Measurements from ENCODE around the gene ACTN1. TPM values are rescaled to one million over a fixed set of nuclear protein-coding genes. Genes with fewer than 3 reads are reported as not detected.

Gene ACTN1
- total RNA-seq, 4 donors from 2014 or later = 48.1 to 90.4 (median 64.8) TPM

DNA sequence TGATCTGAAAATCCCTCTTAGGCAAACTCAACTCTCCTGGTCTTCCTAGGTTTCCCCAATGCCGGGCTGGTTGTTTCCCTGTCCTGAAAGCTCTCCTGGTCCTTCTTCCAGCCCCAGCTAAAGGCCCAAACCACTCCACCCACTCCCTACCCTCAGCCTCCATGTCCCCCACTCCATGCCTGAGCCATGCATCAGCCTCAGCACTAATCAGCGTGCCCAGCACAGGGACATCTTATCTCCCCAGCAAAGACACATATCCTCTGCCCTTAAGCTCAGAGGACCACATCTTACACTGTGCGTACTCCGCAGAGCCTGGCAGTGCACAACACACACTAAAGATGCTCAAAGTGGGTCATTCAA, 25.9 kb downstream of the ACTN1 start:
- 70 to 85% methylated on average over 4 of the region's 4 CpGs for WGBS, 2 donors
- no peak overlapping the region for H3K4me3 ChIP-seq (replicated peaks in 1 of 3)
- H3K9me3 ChIP-seq = no peaks in the 10 kb centered on the region
- TF ChIP-seq POLR2A (IDR thresholded peaks at IDR 0.05) = no peak
- TF ChIP-seq, protein P1, sequence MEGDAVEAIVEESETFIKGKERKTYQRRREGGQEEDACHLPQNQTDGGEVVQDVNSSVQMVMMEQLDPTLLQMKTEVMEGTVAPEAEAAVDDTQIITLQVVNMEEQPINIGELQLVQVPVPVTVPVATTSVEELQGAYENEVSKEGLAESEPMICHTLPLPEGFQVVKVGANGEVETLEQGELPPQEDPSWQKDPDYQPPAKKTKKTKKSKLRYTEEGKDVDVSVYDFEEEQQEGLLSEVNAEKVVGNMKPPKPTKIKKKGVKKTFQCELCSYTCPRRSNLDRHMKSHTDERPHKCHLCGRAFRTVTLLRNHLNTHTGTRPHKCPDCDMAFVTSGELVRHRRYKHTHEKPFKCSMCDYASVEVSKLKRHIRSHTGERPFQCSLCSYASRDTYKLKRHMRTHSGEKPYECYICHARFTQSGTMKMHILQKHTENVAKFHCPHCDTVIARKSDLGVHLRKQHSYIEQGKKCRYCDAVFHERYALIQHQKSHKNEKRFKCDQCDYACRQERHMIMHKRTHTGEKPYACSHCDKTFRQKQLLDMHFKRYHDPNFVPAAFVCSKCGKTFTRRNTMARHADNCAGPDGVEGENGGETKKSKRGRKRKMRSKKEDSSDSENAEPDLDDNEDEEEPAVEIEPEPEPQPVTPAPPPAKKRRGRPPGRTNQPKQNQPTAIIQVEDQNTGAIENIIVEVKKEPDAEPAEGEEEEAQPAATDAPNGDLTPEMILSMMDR (IDR thresholded peaks at IDR 0.05) = no peak
- no peaks in the 10 kb centered on the region for H3K27me3 ChIP-seq
- intact Hi-C loops (cut with DNase I) = no loop called here
- H3K4me1 ChIP-seq = peaks cover 4 to 64% of the 10 kb centered on the region in 2 donors
- peak overlapping the region in 2 of 3 donors; percentile 59 to 63 for H3K27ac ChIP-seq
- no peaks in the 10 kb centered on the region for H3K36me3 ChIP-seq
- DNase-seq = no peak

DNA sequence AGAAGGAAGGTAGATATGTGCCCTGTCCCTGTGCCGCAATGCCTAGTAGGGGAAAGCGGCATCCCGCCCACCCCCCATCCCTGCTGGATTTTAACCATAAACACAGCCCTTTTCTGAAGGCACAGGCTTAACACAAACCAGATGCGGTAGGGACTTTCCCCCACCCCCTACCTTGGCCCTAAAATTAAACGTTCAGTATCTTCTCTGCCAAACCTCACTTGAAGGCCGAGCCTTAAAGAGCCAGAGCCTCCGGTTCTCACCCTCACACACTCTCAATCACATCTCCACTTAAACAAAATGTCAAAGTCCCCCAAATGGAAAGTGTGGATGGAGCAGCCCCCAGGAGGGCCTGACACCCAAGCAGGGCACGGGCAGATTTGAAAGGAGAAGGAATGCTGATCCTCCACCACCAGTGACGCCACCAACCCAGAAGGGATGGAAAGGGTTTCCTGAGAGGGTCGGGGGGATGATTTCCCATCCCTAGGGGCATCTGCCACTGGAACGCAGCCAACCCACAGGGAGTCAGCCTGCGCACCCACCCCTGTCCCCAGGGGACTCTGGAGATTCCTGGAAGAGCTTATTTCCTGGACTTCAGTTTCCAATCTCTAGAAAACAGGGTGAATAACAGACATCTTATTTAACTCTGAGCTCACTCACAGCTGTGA, 26.4 kb downstream of the ACTN1 start:
- intact Hi-C loops (cut with DNase I) = no loop called here
- H3K36me3 ChIP-seq = no peaks in the 10 kb centered on the region
- H3K27me3 ChIP-seq = no peaks in the 10 kb centered on the region
- peaks cover 4 to 64% of the 10 kb centered on the region in 2 donors for H3K4me1 ChIP-seq
- no peak overlapping the region for H3K4me3 ChIP-seq (replicated peaks in 1 of 3)
- peak overlapping the region in 2 of 3 donors; percentile 59 to 63 for H3K27ac ChIP-seq
- no peak for DNase-seq
- TF ChIP-seq, protein P1 (IDR thresholded peaks at IDR 0.05) = no peak
- TF ChIP-seq POLR2A (IDR thresholded peaks at IDR 0.05) = no peak
- H3K9me3 ChIP-seq = no peaks in the 10 kb centered on the region
- 63 to 75% methylated on average over 10 to 12 of the region's 12 CpGs for WGBS, 2 donors

DNA sequence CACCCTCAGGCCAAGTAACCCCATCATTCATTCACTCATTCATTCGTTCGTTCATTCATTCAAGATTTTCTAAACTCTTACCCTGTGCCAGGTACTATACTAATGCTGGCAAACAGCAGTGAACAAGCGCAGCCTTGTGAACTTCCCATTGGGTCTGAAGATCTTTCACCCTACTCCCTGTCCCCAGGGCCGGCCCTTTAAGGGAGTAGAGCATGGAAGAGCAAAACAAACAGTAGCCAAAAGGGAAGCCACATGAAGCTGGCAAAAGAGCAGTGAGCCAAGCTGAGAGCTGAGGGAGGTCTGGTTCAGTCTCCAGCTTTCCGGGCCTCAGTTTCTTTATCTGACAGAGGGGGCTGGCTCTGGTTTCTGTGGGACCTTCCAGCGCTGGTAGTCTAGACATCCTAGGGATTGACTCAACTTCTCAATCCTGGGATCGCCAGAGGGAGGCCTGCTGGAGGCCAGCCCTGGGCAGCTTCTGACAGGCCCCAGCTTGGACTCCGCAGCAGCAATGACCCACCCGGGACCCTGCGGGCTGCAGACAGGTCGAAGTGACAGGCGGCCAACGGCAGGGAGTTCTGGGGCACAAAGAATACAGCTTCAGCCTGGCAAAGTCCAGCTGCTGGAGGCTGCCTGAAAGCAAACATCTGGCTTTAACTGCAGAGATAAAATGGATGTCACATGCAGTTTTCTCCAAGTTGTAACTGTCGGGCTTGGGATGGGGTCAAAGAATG, 27.1 kb downstream of the ACTN1 start:
- Histone ChIP-seq H3K4me3 (replicated peaks in 1 of 3) (no peak overlapping the region), H3K9me3 (no peaks in the 10 kb centered on the region), H3K36me3 (no peaks in the 10 kb centered on the region), H3K4me1 (peaks cover 4 to 64% of the 10 kb centered on the region in 2 donors), H3K27me3 (no peaks in the 10 kb centered on the region), H3K27ac (peak overlapping the region in 2 of 3 donors; percentile 59 to 63)
- 83 to 85% methylated on average over 13 to 14 of the region's 14 CpGs for WGBS, 2 donors
- intact Hi-C loops (cut with DNase I) = no loop called here
- no peak for TF ChIP-seq POLR2A (IDR thresholded peaks at IDR 0.05)
- TF ChIP-seq, protein P1 (IDR thresholded peaks at IDR 0.05) = no peak
- no peak for DNase-seq

GRCh38 chr14:68951035-68951797, 27.9 kb downstream of the ACTN1 start:
- 72 to 77% methylated on average over 14 to 19 of the region's 19 CpGs for WGBS, 2 donors
- Histone ChIP-seq H3K4me1 (peaks cover 4 to 64% of the 10 kb centered on the region in 2 donors), H3K9me3 (no peaks in the 10 kb centered on the region), H3K36me3 (no peaks in the 10 kb centered on the region), H3K27ac (peak overlapping the region in 2 of 3 donors; percentile 21 to 63), H3K27me3 (no peaks in the 10 kb centered on the region), H3K4me3 (replicated peaks in 1 of 3) (no peak overlapping the region)
- DNase-seq = peak; percentile 29 to 41
- intact Hi-C loops (cut with DNase I) = no loop called here
- TF ChIP-seq, protein P1 (IDR thresholded peaks at IDR 0.05) = no peak
- TF ChIP-seq POLR2A (IDR thresholded peaks at IDR 0.05) = no peak
